Measurements from ENCODE around the gene BAZ2A.

Gene BAZ2A

GRCh38 chr12:56634837-56635791 lies 5.0 kb upstream of the BAZ2A start:
- DNase-seq = peak; percentile 67

GRCh38 chr12:56634242-56634836 lies 4.2 kb upstream of the BAZ2A start:
- peak; percentile 14 for DNase-seq

GRCh38 chr12:56633468-56634241 lies 3.5 kb upstream of the BAZ2A start:
- DNase-seq = no peak

- no peak for DNase-seq
These were observed 2.8 kb upstream of the BAZ2A start for GRCh38 chr12:56632701-56633467.

- DNase-seq = peak; percentile 33
These were observed 1.9 kb upstream of the BAZ2A start for GRCh38 chr12:56631790-56632700.

- DNase-seq = peak; percentile 38
These were observed 507 bp downstream of the BAZ2A start for GRCh38 chr12:56629459-56630179.

- peak; percentile 74 for DNase-seq
These were observed 1.3 kb downstream of the BAZ2A start for GRCh38 chr12:56628671-56629458.

GRCh38 chr12:56626701-56627100 lies 3.4 kb downstream of the BAZ2A start:
- no peak for DNase-seq

- no peak for DNase-seq
These were observed 7.6 kb downstream of the BAZ2A start for GRCh38 chr12:56622535-56622934.

- DNase-seq = no peak
These were observed 13.2 kb downstream of the BAZ2A start for GRCh38 chr12:56616925-56617324.

GRCh38 chr12:56616244-56616643 lies 13.9 kb downstream of the BAZ2A start:
- no peak for DNase-seq

GRCh38 chr12:56614627-56615026 lies 15.5 kb downstream of the BAZ2A start:
- no peak for DNase-seq

- DNase-seq = no peak
These were observed 25.8 kb downstream of the BAZ2A start for GRCh38 chr12:56604355-56604754.

- DNase-seq = no peak
These were observed 27.9 kb downstream of the BAZ2A start for GRCh38 chr12:56602239-56602638.

- no peak for DNase-seq
These were observed 28.6 kb downstream of the BAZ2A start for GRCh38 chr12:56601503-56601902.

GRCh38 chr12:56600753-56601152 lies 29.4 kb downstream of the BAZ2A start:
- no peak for DNase-seq

GRCh38 chr12:56599797-56600196 lies 30.3 kb downstream of the BAZ2A start:
- no peak for DNase-seq

- DNase-seq = no peak
These were observed 31.1 kb downstream of the BAZ2A start for GRCh38 chr12:56599041-56599440.

GRCh38 chr12:56596815-56597214 lies 33.3 kb downstream of the BAZ2A start:
- no peak for DNase-seq

Data from central memory CD4-positive, alpha-beta T cell (primary cell).